Limb (tissue), 2 donors: Measurements from ENCODE around the gene SHISAL2B.
"Not testable (repeated sequence)": the region's sequence is repeated elsewhere in the genome, so short reads cannot be mapped to it uniquely, and the experiment has no call there.

Experiments used
- DNase-seq, 2 donors: peaks; one replicate each; pipeline ENCODE4 v3.0.0-alpha.2; 2016; ENCODE audit errors: extremely low spot score in 2 of 2

SHISAL2B gene

DNA sequence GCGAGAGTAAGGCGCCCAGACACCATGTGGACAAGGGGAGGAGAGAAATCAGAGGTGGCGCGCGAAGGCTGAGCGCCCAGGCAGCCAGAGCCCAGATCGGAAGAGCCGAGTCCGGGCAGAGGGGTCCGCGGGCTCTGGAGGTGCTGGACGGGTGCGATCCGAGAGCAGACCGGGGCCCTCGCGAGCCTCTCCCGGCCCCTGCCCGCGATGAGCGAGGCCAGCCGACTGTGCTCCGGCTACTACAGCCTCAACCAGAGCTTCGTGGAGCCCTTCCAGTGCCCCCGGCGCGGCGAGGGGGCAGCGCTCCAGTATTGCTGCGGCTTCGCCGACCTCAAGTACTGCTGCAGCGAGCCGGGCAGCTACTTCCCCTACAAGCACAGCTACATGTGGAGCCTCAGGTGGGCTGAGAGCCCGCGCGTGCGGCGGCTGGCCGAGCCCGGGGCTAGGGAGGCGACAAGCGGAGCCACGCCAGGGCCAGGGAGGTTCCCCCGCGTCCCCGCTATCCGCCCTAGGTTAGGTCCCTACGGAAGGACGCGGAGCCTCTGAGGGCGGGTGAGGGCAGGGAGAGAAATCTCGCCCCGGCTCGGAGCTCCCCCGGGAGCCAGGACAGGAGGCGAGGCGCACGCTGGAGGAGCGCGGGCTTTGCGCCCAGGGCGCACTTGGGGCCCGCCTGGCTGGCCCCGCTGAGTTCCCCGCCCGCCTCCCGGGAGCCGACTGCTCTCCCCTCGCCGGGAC is at the start of gene SHISAL2B:
SHISAL2B (plus strand) TSS at position 87 of the 735 bp plus-strand sequence; CDS start at position 208, 121 bp downstream.
- DNase-seq: peak; percentile 13 to 60

DNA sequence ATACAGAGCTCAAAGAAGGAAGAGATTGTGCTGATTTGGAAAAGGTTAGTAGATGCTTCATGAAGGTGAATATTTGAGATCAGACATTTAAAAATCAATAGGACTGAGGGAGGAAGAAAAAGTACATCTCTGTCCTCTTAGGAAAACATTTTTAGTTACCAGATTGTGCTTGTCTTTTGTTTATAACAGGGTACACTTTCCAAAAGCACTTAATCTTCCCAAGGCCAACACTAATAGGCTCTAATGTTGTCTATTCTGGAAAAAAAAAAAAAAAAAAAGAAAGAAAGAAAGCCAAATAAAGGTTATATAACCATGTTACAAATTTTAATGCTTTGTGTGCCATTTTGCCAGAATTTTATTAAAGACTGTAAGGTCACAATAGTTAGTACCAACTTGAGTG is 45.5 kb upstream of the SHISAL2B start:
- DNase-seq: no peak

DNA sequence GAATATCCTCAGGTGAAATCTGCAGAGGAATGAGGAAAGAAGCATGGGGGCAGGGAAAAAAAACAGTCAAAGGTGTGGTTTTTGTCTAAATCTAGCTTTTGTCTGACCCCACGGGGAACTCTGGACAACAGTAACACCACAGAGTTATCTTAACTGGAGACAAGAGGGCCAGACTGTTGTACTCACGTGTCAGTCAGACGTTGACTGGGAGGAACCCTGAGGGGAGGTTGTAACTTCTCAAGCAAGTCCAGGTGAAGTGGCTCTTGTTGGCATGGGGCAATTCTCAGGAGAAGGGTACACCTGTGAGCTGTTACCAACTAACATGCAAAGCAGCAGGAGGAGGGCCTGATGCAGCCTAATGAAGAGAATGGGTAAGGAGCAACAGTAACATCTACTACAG is 44.1 kb upstream of the SHISAL2B start:
- no peak for DNase-seq

DNA sequence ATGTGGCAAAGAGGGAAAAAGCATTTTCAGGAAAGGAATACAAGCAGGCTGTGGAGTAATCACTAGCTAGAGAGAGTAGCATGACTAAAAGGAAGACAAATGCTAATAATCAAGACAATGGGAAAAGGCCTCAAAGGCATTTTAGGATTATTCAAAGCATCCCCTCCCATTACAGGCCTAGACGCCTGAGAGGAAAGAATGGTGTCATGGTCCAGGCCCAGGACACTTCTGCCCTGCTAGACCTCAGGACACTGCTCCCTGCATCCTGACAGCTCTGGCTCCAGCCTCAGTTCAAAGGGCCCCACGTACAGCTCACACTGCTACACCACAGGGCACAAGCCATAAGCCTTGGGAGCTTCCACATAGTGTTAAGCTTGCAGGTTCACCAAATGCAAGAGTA is 40.8 kb upstream of the SHISAL2B start:
- no peak for DNase-seq

DNA sequence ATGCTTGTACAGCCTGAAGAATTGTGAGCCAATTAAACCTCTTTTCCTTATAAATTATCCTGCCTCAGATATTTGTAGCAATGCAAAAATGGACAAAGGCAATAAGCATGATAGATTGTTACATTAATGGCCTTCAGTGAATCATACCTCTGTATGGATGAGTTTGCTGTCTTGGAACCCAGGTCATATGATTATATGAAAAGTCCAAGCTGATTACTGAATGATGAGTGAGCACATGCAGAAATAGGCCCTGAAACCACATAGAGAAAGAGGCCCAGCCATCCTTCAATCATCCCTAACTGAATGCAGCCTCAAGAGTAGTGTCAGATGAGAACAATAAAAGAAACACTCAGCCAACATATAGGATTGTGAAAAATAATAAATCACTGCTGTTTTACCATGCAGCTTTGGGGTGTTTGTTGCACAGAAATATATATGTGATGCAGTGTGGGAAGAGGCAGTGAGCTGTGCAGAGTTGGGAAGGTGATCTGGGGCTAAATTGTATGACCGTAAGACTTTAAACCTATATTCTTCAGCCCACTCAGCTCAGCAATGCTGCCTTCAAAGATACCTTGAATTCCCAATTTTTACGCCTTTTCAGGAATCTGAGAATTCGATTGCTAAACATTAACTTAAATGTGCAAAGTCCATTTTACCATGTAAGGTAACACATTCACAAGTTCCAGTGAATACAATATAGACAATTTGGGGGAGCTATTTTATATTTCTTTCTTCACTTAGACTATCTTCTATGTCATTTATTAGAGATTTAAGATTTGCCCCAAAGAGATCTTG is 36.3 kb upstream of the SHISAL2B start:
- DNase-seq: no peak

DNA sequence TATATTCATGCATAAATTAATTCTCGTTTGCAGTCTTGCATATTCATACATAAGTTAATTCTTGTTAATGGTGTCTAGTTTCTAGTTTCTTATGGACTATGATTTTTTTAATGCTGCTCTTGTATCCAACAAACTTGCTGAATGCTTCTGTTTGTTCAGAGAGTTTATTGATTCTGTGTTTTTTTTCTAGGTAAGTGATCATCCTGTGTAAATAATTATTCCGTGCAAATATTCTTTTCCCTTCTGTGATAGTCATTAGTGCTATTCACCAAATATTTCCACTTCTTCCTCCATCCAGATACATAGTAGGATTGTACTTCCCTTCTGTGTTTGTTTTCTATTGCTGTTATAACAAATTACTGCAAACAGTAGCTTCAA is 35.8 kb upstream of the SHISAL2B start:
- DNase-seq: no peak

DNA sequence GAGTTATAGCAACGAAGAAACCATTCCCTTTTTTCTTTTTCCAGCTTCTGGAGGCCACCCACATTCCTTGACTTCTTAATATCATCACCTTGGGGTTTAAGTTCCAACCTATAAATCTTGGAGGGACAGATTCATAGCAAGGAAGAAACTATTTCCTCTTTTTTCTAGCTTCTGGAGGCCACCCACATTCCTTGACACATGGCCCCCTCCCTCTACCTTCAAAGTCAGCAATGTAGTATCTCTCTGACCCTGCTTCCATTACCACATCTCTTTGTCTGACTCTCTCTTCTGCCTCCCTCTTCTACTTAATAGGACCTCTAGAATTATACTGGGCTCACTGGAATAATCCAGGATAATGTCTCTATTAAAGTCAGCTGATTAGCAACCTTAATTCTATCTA is 34.7 kb upstream of the SHISAL2B start:
- DNase-seq: no peak

DNA sequence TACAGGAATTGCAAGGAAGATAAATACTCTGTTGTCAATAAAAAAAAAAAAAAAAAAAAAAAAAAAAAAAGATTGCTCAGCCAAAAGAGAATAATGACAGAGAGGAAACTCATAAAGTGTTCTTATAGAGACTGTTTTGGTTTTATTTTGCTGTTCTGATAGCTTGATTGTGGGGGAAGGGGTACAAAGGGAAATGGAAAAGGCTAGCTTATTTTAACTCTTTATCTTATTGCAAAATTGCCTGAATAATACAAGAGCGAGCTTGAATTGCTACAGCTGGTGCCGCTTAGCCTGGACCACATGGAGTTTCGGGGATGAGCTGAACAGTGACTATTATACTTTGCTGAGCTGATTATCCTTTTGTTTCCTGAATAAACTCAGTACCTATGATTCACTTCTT is 31.0 kb upstream of the SHISAL2B start:
- DNase-seq: no peak

DNA sequence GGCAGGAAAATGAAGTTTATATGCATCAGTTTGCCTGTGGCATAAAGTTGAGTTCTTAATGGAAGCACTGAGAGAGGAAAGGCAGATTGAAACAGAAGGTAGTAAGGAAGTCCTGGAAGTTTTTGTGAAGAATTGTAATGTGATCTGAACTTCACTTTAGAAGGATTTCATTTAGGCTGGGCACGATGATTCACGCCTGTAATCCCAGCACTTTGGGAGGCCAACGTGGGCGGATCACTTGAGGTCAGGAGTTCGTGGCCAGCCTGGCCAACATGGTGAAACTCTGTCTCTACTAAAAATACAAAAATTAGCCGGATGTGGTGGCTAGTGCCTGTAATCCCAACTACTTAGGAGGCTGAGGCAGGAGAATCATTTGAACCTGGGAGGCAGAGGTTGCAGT is 27.1 kb upstream of the SHISAL2B start:
- not testable (repeated sequence) for DNase-seq

DNA sequence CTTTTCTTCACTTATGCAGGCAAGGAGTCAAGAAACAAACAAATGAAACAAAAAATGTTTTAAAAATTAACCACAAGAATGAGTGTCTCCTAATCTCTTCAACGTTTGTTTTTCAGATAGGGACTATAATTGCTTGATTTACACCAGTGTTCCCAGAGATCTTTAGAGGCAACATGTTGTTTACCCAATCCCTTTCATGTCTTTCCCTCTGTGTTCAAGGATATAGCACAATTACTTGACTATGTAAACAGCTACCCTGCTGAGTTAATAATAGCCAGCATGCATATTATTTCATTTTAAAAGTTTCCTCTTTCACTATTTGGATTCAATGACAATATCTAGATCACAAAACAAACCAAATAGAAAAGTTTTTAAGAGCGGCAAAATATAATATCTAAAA is 25.1 kb upstream of the SHISAL2B start:
- DNase-seq: no peak

DNA sequence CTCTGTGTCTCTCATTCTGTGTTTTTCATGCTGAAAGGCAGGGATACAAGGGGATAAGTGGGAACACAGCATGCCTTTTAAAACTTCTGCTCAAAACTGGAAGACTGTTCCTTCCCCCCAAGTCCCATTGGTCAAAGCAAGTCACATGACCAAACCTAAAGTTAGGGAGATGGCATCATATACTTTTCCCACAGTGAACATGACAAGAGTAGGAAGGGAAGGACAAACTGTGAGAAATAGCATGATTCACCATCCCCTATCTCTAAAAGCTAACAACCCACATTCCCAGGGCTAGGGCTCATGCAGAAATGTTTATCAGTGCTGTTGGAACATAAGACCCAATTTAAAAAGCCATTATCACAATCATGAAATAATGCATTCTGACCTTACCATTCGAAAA is 24.2 kb upstream of the SHISAL2B start:
- DNase-seq: no peak

DNA sequence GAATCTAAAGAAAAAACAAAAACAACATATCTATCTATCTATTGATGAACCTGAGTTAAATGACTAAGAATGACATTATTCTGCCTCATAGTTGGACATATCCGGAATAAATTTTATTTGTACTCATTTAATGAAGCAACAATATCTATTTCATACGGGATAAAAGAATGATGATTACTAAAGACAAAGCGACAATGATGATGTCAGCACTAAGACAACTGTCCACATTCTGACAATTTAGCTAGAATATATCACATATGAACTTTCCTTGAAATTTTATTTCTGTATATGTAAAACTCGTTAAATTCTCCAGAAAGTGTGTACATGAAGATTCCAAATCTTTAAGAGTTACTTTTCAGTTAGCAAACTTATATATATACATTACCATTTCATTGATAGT is 23.2 kb upstream of the SHISAL2B start:
- no peak for DNase-seq

DNA sequence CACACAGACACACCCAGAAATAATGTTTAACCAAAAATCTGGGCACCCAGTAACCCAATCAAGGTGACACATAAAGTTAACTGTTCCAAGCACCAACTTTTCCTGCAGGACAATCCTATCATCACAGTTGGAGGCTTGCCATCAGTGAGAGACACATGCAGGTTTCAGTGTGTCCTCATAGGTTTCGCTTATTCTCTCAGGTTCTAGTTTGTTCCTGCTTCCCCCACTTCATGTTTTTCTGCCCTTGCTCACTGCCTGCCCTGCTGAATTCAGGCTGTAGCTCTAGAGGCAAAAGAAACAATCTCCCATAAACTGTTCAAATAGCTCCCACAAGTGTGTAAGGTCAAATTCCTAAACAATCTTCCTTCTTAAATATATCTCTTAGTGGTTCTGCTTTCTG is 20.0 kb upstream of the SHISAL2B start:
- no peak for DNase-seq

DNA sequence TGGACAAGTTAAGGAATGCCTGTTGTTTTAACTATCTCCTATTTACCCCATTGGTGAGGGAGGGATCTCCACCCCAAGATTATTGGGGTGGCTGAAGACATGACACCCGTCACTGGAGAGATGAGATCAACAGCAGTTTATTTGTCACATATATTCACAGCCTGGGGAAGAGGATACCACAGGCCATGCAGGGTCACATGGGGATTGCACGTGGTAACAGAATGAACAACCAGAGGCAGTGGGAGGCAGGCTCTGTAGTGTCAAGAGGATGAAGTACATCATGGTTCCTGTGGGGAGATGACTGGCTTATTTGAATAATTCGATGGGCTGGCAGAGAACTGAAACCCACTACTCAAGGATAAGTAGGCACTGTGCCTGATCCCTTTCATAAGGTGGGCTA is 18.6 kb upstream of the SHISAL2B start:
- DNase-seq: no peak

DNA sequence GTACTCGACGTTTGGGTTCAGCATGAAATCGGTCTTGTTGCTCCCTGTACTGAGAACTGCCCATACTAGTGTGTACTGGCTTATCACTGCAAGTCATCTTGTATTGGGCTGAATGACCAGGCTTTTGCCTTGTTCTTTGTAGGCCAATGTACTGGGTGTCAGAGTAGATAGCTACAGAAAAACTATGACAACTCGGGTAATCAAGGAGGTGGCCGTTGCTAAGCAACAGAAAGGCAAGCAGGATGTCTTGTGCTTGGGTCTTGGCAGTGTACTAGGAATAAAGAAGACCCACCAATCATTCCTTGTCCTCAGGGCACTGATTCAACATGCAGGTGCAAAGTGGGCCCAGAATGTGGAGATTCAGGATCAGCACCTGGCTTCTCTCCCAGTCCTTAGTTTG is 11.9 kb upstream of the SHISAL2B start:
- DNase-seq: no peak

DNA sequence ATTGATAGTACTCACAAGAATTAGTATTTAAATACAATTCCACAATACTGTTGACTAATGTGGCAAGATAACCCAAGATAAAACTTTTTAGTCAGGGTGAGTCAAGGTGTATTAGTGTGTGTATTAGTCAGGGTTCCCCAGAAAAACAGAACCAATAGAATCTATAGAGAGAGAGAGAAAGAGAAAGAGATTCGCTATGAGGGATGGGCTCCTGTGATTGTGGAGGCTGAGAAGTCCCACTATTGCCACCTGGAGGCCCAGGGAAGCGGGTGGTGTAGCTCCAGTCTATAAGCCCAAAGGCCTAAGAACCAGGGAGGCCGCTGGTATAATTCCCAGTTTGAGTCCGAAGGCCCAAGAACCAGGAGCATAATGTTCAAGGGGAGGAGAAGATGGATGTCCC is 10.0 kb upstream of the SHISAL2B start:
- no peak for DNase-seq

DNA sequence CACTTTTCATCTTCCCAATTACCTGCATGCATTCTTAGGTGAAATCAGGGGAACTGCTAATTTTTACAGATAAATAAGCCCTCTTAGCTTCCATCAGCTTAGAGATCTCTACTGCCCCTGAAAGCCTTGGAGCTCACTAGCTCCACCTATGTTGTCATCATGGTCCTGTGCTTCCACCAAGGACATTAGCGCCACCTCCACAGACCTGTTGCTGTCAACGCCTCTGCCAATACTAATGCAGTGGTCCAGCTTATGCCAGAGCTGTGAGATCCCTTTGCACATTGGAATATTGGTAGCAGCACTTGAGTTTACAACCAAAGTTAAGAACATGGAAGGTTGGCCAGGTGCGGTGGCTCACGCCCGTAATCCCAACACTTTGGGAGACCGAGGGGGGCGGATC is 7.7 kb upstream of the SHISAL2B start:
- DNase-seq: no peak

DNA sequence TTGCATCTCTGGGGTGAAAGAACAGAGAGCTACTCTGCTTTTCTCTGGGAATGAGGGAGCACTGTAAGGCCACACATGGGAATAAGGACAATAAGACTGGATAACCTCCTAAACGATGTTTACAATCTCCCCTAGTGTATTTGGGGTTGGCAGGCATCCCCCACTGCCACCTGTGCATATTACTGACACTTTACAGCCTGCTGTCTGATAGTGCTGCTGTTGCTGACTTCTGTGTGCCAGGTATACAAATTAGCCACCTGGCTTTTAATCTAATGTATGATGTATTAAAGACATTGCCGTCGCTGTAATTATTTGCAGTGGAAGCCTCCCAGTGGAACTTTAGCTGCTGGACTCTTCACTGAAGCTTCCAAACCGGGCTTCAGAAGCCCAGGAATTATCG is 4.4 kb upstream of the SHISAL2B start:
- no peak for DNase-seq

DNA sequence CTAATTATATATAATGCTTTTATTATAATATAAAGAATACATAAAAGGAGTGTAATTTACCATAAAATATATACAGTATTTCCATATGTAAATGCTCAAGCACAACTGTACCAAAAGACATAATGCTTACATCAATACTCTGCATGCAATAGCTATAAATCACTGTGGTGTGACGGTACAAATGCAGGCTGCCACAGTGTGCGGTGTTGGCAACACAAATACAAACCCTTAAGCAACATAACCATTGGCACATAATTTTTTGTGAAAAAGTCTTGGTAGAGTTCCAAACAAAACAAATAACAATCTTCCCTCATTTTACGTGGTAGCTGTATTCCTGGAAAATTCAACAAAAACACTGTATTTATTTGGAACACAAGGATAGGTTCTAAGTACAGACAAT is 1.9 kb upstream of the SHISAL2B start:
- no peak for DNase-seq

DNA sequence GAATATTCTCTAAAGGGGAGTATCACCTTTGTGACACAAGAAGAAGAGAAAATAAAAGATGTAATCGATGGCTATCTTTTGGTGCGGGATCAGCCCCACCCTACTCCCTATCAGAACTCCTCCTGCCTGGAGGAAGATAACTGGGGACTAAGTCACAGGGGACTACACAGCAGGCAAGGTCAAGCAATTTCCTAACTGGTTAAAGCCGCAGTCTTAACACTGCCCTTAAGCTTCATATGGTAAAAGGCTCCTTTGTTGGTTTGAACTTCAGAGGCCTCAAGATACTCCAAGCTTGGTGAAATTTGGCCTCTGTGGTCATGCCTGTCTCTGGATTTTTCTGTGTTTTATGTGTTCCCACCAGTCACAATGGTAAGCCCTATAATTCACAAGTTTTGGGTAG is 1.3 kb upstream of the SHISAL2B start:
- no peak for DNase-seq

DNA sequence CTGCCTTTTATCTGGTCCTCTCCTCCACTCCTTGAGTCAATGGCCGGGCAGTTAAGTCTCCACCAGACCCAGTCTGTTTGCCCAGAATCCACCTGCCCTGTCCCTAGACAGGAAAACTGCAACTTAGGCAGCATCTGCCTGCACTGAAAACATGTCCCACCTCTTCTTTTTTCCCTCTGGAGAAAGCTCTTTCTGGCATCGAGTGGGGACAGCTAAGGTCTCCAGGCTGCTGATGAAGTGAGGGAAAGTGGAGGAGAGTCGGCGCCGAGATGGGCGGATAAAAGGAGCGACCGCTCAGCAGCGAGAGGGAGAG is 243 bp upstream of the SHISAL2B start:
- DNase-seq: no peak

DNA sequence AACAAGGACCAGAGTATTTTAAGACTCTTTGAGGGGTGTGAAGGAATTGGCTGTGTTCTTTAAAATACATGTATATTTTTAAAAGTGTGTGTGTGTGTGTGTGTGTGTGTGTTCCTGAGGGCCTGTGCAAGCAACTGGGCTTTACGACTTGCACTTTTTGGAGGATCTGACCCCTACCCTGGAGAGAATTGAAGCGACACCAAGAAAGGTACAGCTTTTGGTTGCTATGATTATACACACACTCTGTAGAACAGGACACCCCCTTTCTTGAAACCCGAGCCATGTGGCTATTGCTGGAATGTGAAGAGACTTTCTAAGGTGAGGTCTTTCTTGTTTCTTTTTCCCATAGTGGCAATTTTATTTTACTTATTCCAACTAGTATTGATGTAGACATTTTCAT is 988 bp downstream of the SHISAL2B start:
- DNase-seq: no peak

DNA sequence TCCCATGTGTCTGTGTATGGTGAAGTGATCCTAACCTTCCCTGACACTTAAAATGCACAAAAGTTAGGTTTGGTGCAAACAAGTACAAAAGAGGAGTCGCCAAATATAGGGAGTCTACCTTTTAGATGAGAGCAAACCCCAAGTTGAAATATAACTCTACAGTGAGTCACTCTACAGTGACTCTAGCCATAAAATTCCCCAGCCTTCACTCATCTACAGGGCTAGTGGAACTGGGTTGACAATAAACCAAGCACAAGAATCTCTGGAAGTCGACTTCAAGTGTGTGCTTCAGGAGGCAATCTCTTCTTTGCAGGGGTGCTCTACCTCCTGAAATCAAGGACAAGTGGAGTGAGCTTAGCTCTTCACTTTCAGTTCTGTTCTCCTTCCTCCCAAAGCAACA is 3.3 kb downstream of the SHISAL2B start:
- no peak for DNase-seq
